A375 (cell line): Measurements from ENCODE around the gene FMNL2. TPM values are rescaled to one million over a fixed set of nuclear protein-coding genes. Genes with fewer than 3 reads are reported as not detected.

Source experiments
- small RNA-seq: library from RNA; depleted of rRNA; stranded (forward); fragments of <200 nt; gene quantifications from one replicate; pipeline ENCODE3, GENCODE V24; 2014
- total RNA-seq: library from RNA; depleted of rRNA; stranded (reverse); fragments of >200 nt; shearing (Covaris generic); gene quantifications from 2 replicates; pipeline ENCODE4 v1.2.3, GENCODE V29; 2014; rRNA removed

Gene FMNL2
- total RNA-seq, result 33.7 and 38.6 TPM in 2 replicates

DNA sequence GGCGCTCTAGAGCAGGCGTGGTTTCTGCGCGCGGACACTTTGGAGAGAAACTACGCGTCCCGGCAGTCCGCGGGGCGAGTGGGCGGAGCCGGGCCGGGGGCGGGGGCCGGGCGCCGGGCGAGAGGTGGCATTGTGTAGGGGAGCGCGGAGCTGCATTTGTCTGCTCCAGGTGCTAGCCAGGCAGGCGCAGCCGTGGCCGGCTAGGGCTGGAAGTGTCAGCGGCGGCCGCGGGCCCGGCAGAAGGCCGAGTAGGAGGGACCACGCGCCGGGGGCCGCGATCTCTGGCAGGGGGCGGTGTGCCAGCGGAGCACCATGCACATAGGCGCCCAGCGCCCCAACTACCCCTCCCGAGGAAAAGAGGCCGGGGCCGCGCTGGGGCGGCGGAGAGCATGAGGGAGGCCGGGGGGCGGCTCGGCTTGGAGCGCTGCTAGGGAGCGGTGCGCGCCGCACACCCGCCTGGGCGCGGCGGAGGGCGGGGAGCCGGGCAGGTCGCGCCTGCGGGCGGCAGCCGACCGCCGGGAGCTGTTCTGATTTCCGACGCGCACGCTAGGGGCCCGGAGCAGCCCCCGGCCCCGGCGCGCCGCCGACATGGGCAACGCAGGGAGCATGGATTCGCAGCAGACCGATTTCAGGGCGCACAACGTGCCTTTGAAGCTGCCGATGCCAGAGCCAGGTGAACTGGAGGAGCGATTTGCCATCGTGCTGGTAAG is at the start of gene FMNL2:
TSS of gene FMNL2 (plus strand) at position 159 of the 710 bp plus-strand sequence.

Small RNA genes within 50 kb of the gene (small RNA-seq; reads per million reads assigned to genes)
- gene AC012443.1, result not detected

Other genes starting within 250 kb of the FMNL2 start
- 0.11 and 0.34 TPM in 2 replicates for gene CACNB4, start 236.1 kb upstream of the FMNL2 start, total RNA-seq
- gene STAM2, start 159.4 kb upstream of the FMNL2 start, total RNA-seq, result 14.6 and 16.7 TPM in 2 replicates